ENCODE data around the gene ABLIM1. TPM values are rescaled to one million over a fixed set of nuclear protein-coding genes. Genes with fewer than 3 reads are reported as not detected.

Gene ABLIM1
- total and polyA plus RNA-seq, 4 donors = 72.1 to 103 (median 95.7) TPM

- H3K9me3 ChIP-seq (ENCODE audit: control insufficient read depth, insufficient read depth, low read length) = no peaks in the 10 kb centered on the region
- H3K27me3 ChIP-seq (ENCODE audit: control insufficient read depth, insufficient read depth, low read length) = no peaks in the 10 kb centered on the region
- peaks cover 11% of the 10 kb centered on the region for H3K4me1 ChIP-seq (ENCODE audit: control insufficient read depth, insufficient read depth, low read length)
- 92% methylated on average over 2 of the region's 3 CpGs for WGBS (ENCODE audit: insufficient coverage)
- H3K27ac ChIP-seq (ENCODE audit: low read depth, low read length) = peak overlapping the region; percentile 79
- no peak overlapping the region for H3K4me3 ChIP-seq (ENCODE audit: low read depth, low read length)
- DNase-seq (ENCODE audit: low read depth in 4 of 6, low spot score in 6 of 6) = no peak
- no peaks in the 10 kb centered on the region for H3K36me3 ChIP-seq (ENCODE audit: control insufficient read depth, insufficient read depth, low read length)
Measured at GRCh38 chr10:114508376-114508775, 149.7 kb downstream of the ABLIM1 start.

- H3K36me3 ChIP-seq (ENCODE audit: control insufficient read depth, insufficient read depth, low read length) = no peaks in the 10 kb centered on the region
- peak overlapping the region; percentile 79 for H3K27ac ChIP-seq (ENCODE audit: low read depth, low read length)
- H3K27me3 ChIP-seq (ENCODE audit: control insufficient read depth, insufficient read depth, low read length) = no peaks in the 10 kb centered on the region
- H3K4me3 ChIP-seq (ENCODE audit: low read depth, low read length) = no peak overlapping the region
- DNase-seq (ENCODE audit: low read depth in 4 of 6, low spot score in 6 of 6) = peak in 1 of 6 donors; percentile 44
- H3K9me3 ChIP-seq (ENCODE audit: control insufficient read depth, insufficient read depth, low read length) = no peaks in the 10 kb centered on the region
- H3K4me1 ChIP-seq (ENCODE audit: control insufficient read depth, insufficient read depth, low read length) = peaks cover 11% of the 10 kb centered on the region
- 53% methylated on average over 4 of the region's 4 CpGs for WGBS (ENCODE audit: insufficient coverage)
Measured at GRCh38 chr10:114507449-114507848, 150.6 kb downstream of the ABLIM1 start.

GRCh38 chr10:114506871-114507385 lies 151.1 kb downstream of the ABLIM1 start:
- DNase-seq (ENCODE audit: low read depth in 4 of 6, low spot score in 6 of 6) = peak in 1 of 6 donors; percentile 48
- no peaks in the 10 kb centered on the region for H3K9me3 ChIP-seq (ENCODE audit: control insufficient read depth, insufficient read depth, low read length)
- 60% methylated on average over 1 of the region's 3 CpGs for WGBS (ENCODE audit: insufficient coverage)
- H3K4me1 ChIP-seq (ENCODE audit: control insufficient read depth, insufficient read depth, low read length) = peaks cover 11% of the 10 kb centered on the region
- no peaks in the 10 kb centered on the region for H3K27me3 ChIP-seq (ENCODE audit: control insufficient read depth, insufficient read depth, low read length)
- H3K4me3 ChIP-seq (ENCODE audit: low read depth, low read length) = no peak overlapping the region
- peak overlapping the region; percentile 79 for H3K27ac ChIP-seq (ENCODE audit: low read depth, low read length)
- no peaks in the 10 kb centered on the region for H3K36me3 ChIP-seq (ENCODE audit: control insufficient read depth, insufficient read depth, low read length)

GRCh38 chr10:114504769-114505579 lies 153.1 kb downstream of the ABLIM1 start:
- WGBS (ENCODE audit: insufficient coverage) = 20% methylated on average over 1 of the region's 3 CpGs
- H3K9me3 ChIP-seq (ENCODE audit: control insufficient read depth, insufficient read depth, low read length) = no peaks in the 10 kb centered on the region
- peak in 1 of 6 donors; percentile 74 for DNase-seq (ENCODE audit: low read depth in 4 of 6, low spot score in 6 of 6)
- no peak overlapping the region for H3K4me3 ChIP-seq (ENCODE audit: low read depth, low read length)
- no peaks in the 10 kb centered on the region for H3K36me3 ChIP-seq (ENCODE audit: control insufficient read depth, insufficient read depth, low read length)
- H3K27me3 ChIP-seq (ENCODE audit: control insufficient read depth, insufficient read depth, low read length) = no peaks in the 10 kb centered on the region
- H3K4me1 ChIP-seq (ENCODE audit: control insufficient read depth, insufficient read depth, low read length) = peaks cover 11% of the 10 kb centered on the region
- peak overlapping the region; percentile 20 for H3K27ac ChIP-seq (ENCODE audit: low read depth, low read length)

- no peaks in the 10 kb centered on the region for H3K36me3 ChIP-seq (ENCODE audit: control insufficient read depth, insufficient read depth, low read length)
- H3K27me3 ChIP-seq (ENCODE audit: control insufficient read depth, insufficient read depth, low read length) = no peaks in the 10 kb centered on the region
- no peaks in the 10 kb centered on the region for H3K9me3 ChIP-seq (ENCODE audit: control insufficient read depth, insufficient read depth, low read length)
- no peaks in the 10 kb centered on the region for H3K4me1 ChIP-seq (ENCODE audit: control insufficient read depth, insufficient read depth, low read length)
- no CpG with 5 or more reads among the region's 1 CpG for WGBS (ENCODE audit: insufficient coverage)
- no peak for DNase-seq (ENCODE audit: low read depth in 4 of 6, low spot score in 6 of 6)
- no peak overlapping the region for H3K4me3 ChIP-seq (ENCODE audit: low read depth, low read length)
- no peak overlapping the region for H3K27ac ChIP-seq (ENCODE audit: low read depth, low read length)
Measured at GRCh38 chr10:114502074-114502473, 156.0 kb downstream of the ABLIM1 start.

- no peak for DNase-seq (ENCODE audit: low read depth in 4 of 6, low spot score in 6 of 6)
- no peak overlapping the region for H3K27ac ChIP-seq (ENCODE audit: low read depth, low read length)
- H3K27me3 ChIP-seq (ENCODE audit: control insufficient read depth, insufficient read depth, low read length) = no peaks in the 10 kb centered on the region
- no CpG with 5 or more reads among the region's 1 CpG for WGBS (ENCODE audit: insufficient coverage)
- H3K4me3 ChIP-seq (ENCODE audit: low read depth, low read length) = no peak overlapping the region
- no peaks in the 10 kb centered on the region for H3K36me3 ChIP-seq (ENCODE audit: control insufficient read depth, insufficient read depth, low read length)
- H3K4me1 ChIP-seq (ENCODE audit: control insufficient read depth, insufficient read depth, low read length) = no peaks in the 10 kb centered on the region
- H3K9me3 ChIP-seq (ENCODE audit: control insufficient read depth, insufficient read depth, low read length) = no peaks in the 10 kb centered on the region
Measured at GRCh38 chr10:114501650-114502049, 156.4 kb downstream of the ABLIM1 start.

GRCh38 chr10:114500643-114501042 lies 157.4 kb downstream of the ABLIM1 start:
- WGBS (ENCODE audit: insufficient coverage) = no CpG with 5 or more reads among the region's 2 CpGs
- no peaks in the 10 kb centered on the region for H3K36me3 ChIP-seq (ENCODE audit: control insufficient read depth, insufficient read depth, low read length)

GRCh38 chr10:114499630-114500190 lies 158.4 kb downstream of the ABLIM1 start:
- no peaks in the 10 kb centered on the region for H3K27me3 ChIP-seq (ENCODE audit: control insufficient read depth, insufficient read depth, low read length)
- no peak overlapping the region for H3K4me3 ChIP-seq (ENCODE audit: low read depth, low read length)
- WGBS (ENCODE audit: insufficient coverage) = 94% methylated on average over 6 of the region's 8 CpGs
- H3K9me3 ChIP-seq (ENCODE audit: control insufficient read depth, insufficient read depth, low read length) = no peaks in the 10 kb centered on the region
- no peak for DNase-seq (ENCODE audit: low read depth in 4 of 6, low spot score in 6 of 6)
- H3K36me3 ChIP-seq (ENCODE audit: control insufficient read depth, insufficient read depth, low read length) = no peaks in the 10 kb centered on the region
- no peak overlapping the region for H3K27ac ChIP-seq (ENCODE audit: low read depth, low read length)
- H3K4me1 ChIP-seq (ENCODE audit: control insufficient read depth, insufficient read depth, low read length) = no peaks in the 10 kb centered on the region

More at GRCh38 chr10:114500643-114501042, 157.4 kb downstream of the ABLIM1 start:
- Histone ChIP-seq H3K4me1 (ENCODE audit: control insufficient read depth, insufficient read depth, low read length) (no peaks in the 10 kb centered on the region), H3K4me3 (ENCODE audit: low read depth, low read length) (no peak overlapping the region), H3K9me3 (ENCODE audit: control insufficient read depth, insufficient read depth, low read length) (no peaks in the 10 kb centered on the region), H3K27me3 (ENCODE audit: control insufficient read depth, insufficient read depth, low read length) (no peaks in the 10 kb centered on the region), H3K27ac (ENCODE audit: low read depth, low read length) (no peak overlapping the region)
- DNase-seq (ENCODE audit: low read depth in 4 of 6, low spot score in 6 of 6) = no peak

GRCh38 chr10:114499116-114499515 lies 159.0 kb downstream of the ABLIM1 start:
- no peak overlapping the region for H3K4me3 ChIP-seq (ENCODE audit: low read depth, low read length)
- H3K4me1 ChIP-seq (ENCODE audit: control insufficient read depth, insufficient read depth, low read length) = no peaks in the 10 kb centered on the region
- no peak overlapping the region for H3K27ac ChIP-seq (ENCODE audit: low read depth, low read length)
- no CpG with 5 or more reads among the region's 2 CpGs for WGBS (ENCODE audit: insufficient coverage)
- H3K36me3 ChIP-seq (ENCODE audit: control insufficient read depth, insufficient read depth, low read length) = no peaks in the 10 kb centered on the region
- no peaks in the 10 kb centered on the region for H3K9me3 ChIP-seq (ENCODE audit: control insufficient read depth, insufficient read depth, low read length)
- no peaks in the 10 kb centered on the region for H3K27me3 ChIP-seq (ENCODE audit: control insufficient read depth, insufficient read depth, low read length)
- DNase-seq (ENCODE audit: low read depth in 4 of 6, low spot score in 6 of 6) = no peak

Data from spinal cord (tissue), 10 donors.